Measurements from ENCODE around the gene PLEKHG4B. TPM values are rescaled to one million over a fixed set of nuclear protein-coding genes. Genes with fewer than 3 reads are reported as not detected.

Gene PLEKHG4B
- polyA plus RNA-seq, 1 donor (not counting 4 experiments of a cell fraction or from before 2014, with no cell fraction given) = not detected

DNA sequence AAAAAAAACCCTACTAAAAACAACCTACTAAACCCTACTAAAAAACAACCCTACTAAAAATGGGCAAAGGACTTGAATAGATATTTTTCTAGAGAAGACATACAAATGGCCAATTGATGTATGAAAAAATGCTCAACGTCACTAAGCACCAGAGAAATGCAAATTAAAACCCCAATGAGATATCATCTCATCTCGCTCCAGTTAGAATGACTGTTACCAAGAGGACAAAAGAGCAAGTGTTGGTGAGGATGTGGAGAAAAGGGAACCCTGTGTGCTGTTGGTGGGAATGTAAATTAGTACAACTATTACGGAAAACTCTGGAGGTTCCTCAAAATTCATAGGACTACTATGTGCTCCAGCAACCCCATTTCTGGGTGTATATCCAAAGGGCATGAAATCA is 136.9 kb downstream of the PLEKHG4B start:
- TF ChIP-seq, protein P1, sequence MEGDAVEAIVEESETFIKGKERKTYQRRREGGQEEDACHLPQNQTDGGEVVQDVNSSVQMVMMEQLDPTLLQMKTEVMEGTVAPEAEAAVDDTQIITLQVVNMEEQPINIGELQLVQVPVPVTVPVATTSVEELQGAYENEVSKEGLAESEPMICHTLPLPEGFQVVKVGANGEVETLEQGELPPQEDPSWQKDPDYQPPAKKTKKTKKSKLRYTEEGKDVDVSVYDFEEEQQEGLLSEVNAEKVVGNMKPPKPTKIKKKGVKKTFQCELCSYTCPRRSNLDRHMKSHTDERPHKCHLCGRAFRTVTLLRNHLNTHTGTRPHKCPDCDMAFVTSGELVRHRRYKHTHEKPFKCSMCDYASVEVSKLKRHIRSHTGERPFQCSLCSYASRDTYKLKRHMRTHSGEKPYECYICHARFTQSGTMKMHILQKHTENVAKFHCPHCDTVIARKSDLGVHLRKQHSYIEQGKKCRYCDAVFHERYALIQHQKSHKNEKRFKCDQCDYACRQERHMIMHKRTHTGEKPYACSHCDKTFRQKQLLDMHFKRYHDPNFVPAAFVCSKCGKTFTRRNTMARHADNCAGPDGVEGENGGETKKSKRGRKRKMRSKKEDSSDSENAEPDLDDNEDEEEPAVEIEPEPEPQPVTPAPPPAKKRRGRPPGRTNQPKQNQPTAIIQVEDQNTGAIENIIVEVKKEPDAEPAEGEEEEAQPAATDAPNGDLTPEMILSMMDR (optimal IDR thresholded peaks at IDR 0.05 in 1 of 3, IDR thresholded peaks at IDR 0.05 in 1 of 3, conservative IDR thresholded peaks at IDR 0.05 in 1 of 3; ENCODE audit: extremely low read depth in 1 of 3, insufficient read depth in 2 of 3, low read length in 3 of 3) = no peak
- no peak for TF ChIP-seq EZH2 (IDR thresholded peaks at IDR 0.05; ENCODE audit: low read length)
- DNase-seq (ENCODE audit: low read depth, low spot score) = no peak

DNA sequence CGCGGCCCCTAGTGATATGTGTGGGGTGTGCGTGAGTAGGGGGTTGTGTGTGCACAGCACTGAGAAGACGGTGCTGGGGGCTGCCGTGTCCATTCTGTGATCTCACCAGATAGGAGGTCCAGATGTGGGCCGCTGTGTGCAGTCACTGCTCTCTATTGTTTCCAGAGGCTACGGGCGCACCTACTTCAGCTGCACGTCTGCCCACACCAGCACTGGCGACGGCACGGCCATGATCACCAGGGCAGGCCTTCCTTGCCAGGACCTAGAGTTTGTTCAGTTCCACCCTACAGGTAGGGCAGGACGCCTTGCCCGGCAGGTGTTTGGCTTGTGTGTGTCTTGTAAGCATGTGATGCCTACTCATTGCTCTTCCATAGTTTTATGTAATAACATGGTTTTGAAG is 138.7 kb downstream of the PLEKHG4B start:
- H3K4me1 ChIP-seq (ENCODE audit: control insufficient read depth, extremely low read depth, insufficient read depth, low read length) = no peaks in the 10 kb centered on the region
- no peaks in the 10 kb centered on the region for H3K27me3 ChIP-seq (ENCODE audit: control insufficient read depth, extremely low read depth, insufficient read depth, low read length)
- TF ChIP-seq, protein P1 (optimal IDR thresholded peaks at IDR 0.05 in 1 of 3, IDR thresholded peaks at IDR 0.05 in 1 of 3, conservative IDR thresholded peaks at IDR 0.05 in 1 of 3; ENCODE audit: extremely low read depth in 1 of 3, insufficient read depth in 2 of 3, low read length in 3 of 3) = no peak
- no peak for TF ChIP-seq EZH2 (IDR thresholded peaks at IDR 0.05; ENCODE audit: low read length)
- H3K36me3 ChIP-seq (ENCODE audit: control insufficient read depth in 2 of 2, extremely low read depth in 1 of 2, insufficient read depth in 2 of 2, low read length in 2 of 2) = peaks cover 30 to 37% of the 10 kb centered on the region in 2 experiments
- dilution Hi-C loops (cut with MboI; ENCODE audit: extremely low pct_ligation_motif_present, low sequenced_read_pairs) = no loop called here
- FAIRE-seq (no peak), DNase-seq (ENCODE audit: low read depth, low spot score) (no peak)
- H3K4me3 ChIP-seq (ENCODE audit: control insufficient read depth in 2 of 3, extremely low read depth in 1 of 3, insufficient read depth in 2 of 3, low read depth in 1 of 3, low read length in 3 of 3) = no peak overlapping the region
- H2AFZ ChIP-seq (ENCODE audit: control insufficient read depth, low read length) = no peak overlapping the region
- no peaks in the 10 kb centered on the region for H3K9me1 ChIP-seq (ENCODE audit: control insufficient read depth, extremely low read depth, insufficient read depth, low read length)
- H3K79me2 ChIP-seq (ENCODE audit: control insufficient read depth, insufficient read depth, low read length) = peaks cover 12% of the 10 kb centered on the region
- no peak overlapping the region for H3K9ac ChIP-seq (ENCODE audit: control insufficient read depth, extremely low read depth, insufficient read depth, low read length)
- no peaks in the 10 kb centered on the region for H4K20me1 ChIP-seq (ENCODE audit: control insufficient read depth, extremely low read depth, insufficient read depth, low read length)
- H3K4me2 ChIP-seq (ENCODE audit: control insufficient read depth, extremely low read depth, insufficient read depth, low read depth, low read length) = no peak overlapping the region
- no peak overlapping the region for H3K27ac ChIP-seq (ENCODE audit: control insufficient read depth, insufficient read depth, low read length)
- H3K9me3 ChIP-seq (ENCODE audit: control insufficient read depth, low read depth, low read length) = no peaks in the 10 kb centered on the region

More for the DNA sequence above, 136.9 kb downstream of the PLEKHG4B start:
- no peak for FAIRE-seq
- Histone ChIP-seq H3K9me1 (ENCODE audit: control insufficient read depth, extremely low read depth, insufficient read depth, low read length) (no peaks in the 10 kb centered on the region), H3K27me3 (ENCODE audit: control insufficient read depth, extremely low read depth, insufficient read depth, low read length) (no peaks in the 10 kb centered on the region), H2AFZ (ENCODE audit: control insufficient read depth, low read length) (no peak overlapping the region), H3K4me3 (ENCODE audit: control insufficient read depth in 2 of 3, extremely low read depth in 1 of 3, insufficient read depth in 2 of 3, low read depth in 1 of 3, low read length in 3 of 3) (no peak overlapping the region), H3K27ac (ENCODE audit: control insufficient read depth, insufficient read depth, low read length) (no peak overlapping the region), H3K9me3 (ENCODE audit: control insufficient read depth, low read depth, low read length) (no peaks in the 10 kb centered on the region), H3K4me1 (ENCODE audit: control insufficient read depth, extremely low read depth, insufficient read depth, low read length) (no peaks in the 10 kb centered on the region), H3K36me3 (ENCODE audit: control insufficient read depth in 2 of 2, extremely low read depth in 1 of 2, insufficient read depth in 2 of 2, low read length in 2 of 2) (peaks cover 28 to 39% of the 10 kb centered on the region in 2 experiments), H3K79me2 (ENCODE audit: control insufficient read depth, insufficient read depth, low read length) (peaks cover 26% of the 10 kb centered on the region), H4K20me1 (ENCODE audit: control insufficient read depth, extremely low read depth, insufficient read depth, low read length) (no peaks in the 10 kb centered on the region), H3K9ac (ENCODE audit: control insufficient read depth, extremely low read depth, insufficient read depth, low read length) (no peak overlapping the region), H3K4me2 (ENCODE audit: control insufficient read depth, extremely low read depth, insufficient read depth, low read depth, low read length) (no peak overlapping the region)
- dilution Hi-C loops (cut with MboI; ENCODE audit: extremely low pct_ligation_motif_present, low sequenced_read_pairs) = no loop called here

All from keratinocyte (primary cell).